ENCODE measurements around the gene ACIN1.

Gene ACIN1

GRCh38 chr14:23105348-23105824 lies 10.4 kb upstream of the ACIN1 start:
- in situ Hi-C loops (cut with MboI; ENCODE audit: low sequenced_read_pairs) = no loop called here

- in situ Hi-C loops (cut with MboI; ENCODE audit: low sequenced_read_pairs) = no loop called here
Measured at GRCh38 chr14:23104591-23105347, 9.8 kb upstream of the ACIN1 start, which contains the start of gene CIROP. CIROP (minus strand) TSS chr14:23104989; CDS start chr14:23104920, 69 bp downstream.

- in situ Hi-C loops (cut with MboI; ENCODE audit: low sequenced_read_pairs) = no loop called here
Measured at GRCh38 chr14:23104070-23104590, 9.2 kb upstream of the ACIN1 start.

GRCh38 chr14:23103581-23103980 lies 8.6 kb upstream of the ACIN1 start:
- in situ Hi-C loops (cut with MboI; ENCODE audit: low sequenced_read_pairs) = no loop called here

- in situ Hi-C loops (cut with MboI; ENCODE audit: low sequenced_read_pairs) = no loop called here
Measured at GRCh38 chr14:23102801-23103200, 7.9 kb upstream of the ACIN1 start.

- in situ Hi-C loops (cut with MboI; ENCODE audit: low sequenced_read_pairs) = no loop called here
Measured at GRCh38 chr14:23101986-23102625, 7.2 kb upstream of the ACIN1 start.

GRCh38 chr14:23101213-23101970 lies 6.5 kb upstream of the ACIN1 start:
- in situ Hi-C loops (cut with MboI; ENCODE audit: low sequenced_read_pairs) = no loop called here

GRCh38 chr14:23099212-23099861 lies 4.4 kb upstream of the ACIN1 start:
- in situ Hi-C loops (cut with MboI; ENCODE audit: low sequenced_read_pairs) = no loop called here

- in situ Hi-C loops (cut with MboI; ENCODE audit: low sequenced_read_pairs) = no loop called here
Measured at GRCh38 chr14:23097786-23098185, 2.9 kb upstream of the ACIN1 start.

- in situ Hi-C loops (cut with MboI; ENCODE audit: low sequenced_read_pairs) = no loop called here
Measured at GRCh38 chr14:23095196-23096108, 516 bp upstream of the ACIN1 start, which contains the start of gene C14orf119. C14orf119 (plus strand) TSS chr14:23095505; CDS start chr14:23097659, 2,154 bp downstream.

GRCh38 chr14:23093991-23094665 lies 808 bp downstream of the ACIN1 start:
- in situ Hi-C loops (cut with MboI; ENCODE audit: low sequenced_read_pairs) = no loop called here

GRCh38 chr14:23093526-23093925 lies 1.4 kb downstream of the ACIN1 start:
- in situ Hi-C loops (cut with MboI; ENCODE audit: low sequenced_read_pairs) = no loop called here

GRCh38 chr14:23093104-23093503 lies 1.8 kb downstream of the ACIN1 start:
- in situ Hi-C loops (cut with MboI; ENCODE audit: low sequenced_read_pairs) = no loop called here

- in situ Hi-C loops (cut with MboI; ENCODE audit: low sequenced_read_pairs) = no loop called here
Measured at GRCh38 chr14:23091294-23092225, 3.4 kb downstream of the ACIN1 start.

- in situ Hi-C loops (cut with MboI; ENCODE audit: low sequenced_read_pairs) = no loop called here
Measured at GRCh38 chr14:23090254-23090636, 4.7 kb downstream of the ACIN1 start.

- in situ Hi-C loops (cut with MboI; ENCODE audit: low sequenced_read_pairs) = no loop called here
Measured at GRCh38 chr14:23089498-23090253, 5.3 kb downstream of the ACIN1 start.

- in situ Hi-C loops (cut with MboI; ENCODE audit: low sequenced_read_pairs) = no loop called here
Measured at GRCh38 chr14:23086565-23086964, 8.4 kb downstream of the ACIN1 start.

Data from HL-60/S4 treated with phorbol 12-myristate 13-acetate at 8.2 ng/mL for 4 days and 3 days (cell line).